Measurements from ENCODE around the gene SPIRE2. TPM values are rescaled to one million over a fixed set of nuclear protein-coding genes. Genes with fewer than 3 reads are reported as not detected.

The SPIRE2 gene
- 7.6 and 11.8 TPM in 2 replicates for total RNA-seq (2014; rRNA removed; shearing (Covaris generic))

GRCh38 chr16:89828199-89828869 lies at the start of gene SPIRE2:
TSS of gene SPIRE2 (plus strand) at chr16:89828475. CDS start at chr16:89828551, 76 bp downstream.

GRCh38 chr16:89873109-89873971 lies 45.1 kb downstream of the SPIRE2 start, which contains the start of gene TCF25:
TSS of gene TCF25 (plus strand) at chr16:89873592. CDS start at chr16:89873668, 76 bp downstream.

GRCh38 chr16:89918453-89919347 lies 90.4 kb downstream of the SPIRE2 start, which contains the start of gene MC1R:
TSS of gene MC1R (plus strand) at chr16:89918862. CDS start at chr16:89919259, 397 bp downstream.

Other genes starting within 250 kb of the SPIRE2 start
- gene DPEP1, start 214.8 kb upstream of the SPIRE2 start, total RNA-seq (2014; rRNA removed; shearing (Covaris generic)), result 0.60 TPM in 1 of 2 replicates, not detected in the other
- gene CHMP1A, start 170.8 kb upstream of the SPIRE2 start, total RNA-seq (2014; rRNA removed; shearing (Covaris generic)), result 78.3 and 85.8 TPM in 2 replicates
- 5.4 and 6.3 TPM in 2 replicates for gene SPATA33, start 170.6 kb upstream of the SPIRE2 start, total RNA-seq (2014; rRNA removed; shearing (Covaris generic))
- gene CDK10, start 141.8 kb upstream of the SPIRE2 start, total RNA-seq (2014; rRNA removed; shearing (Covaris generic)), result 57.1 and 66.7 TPM in 2 replicates
- gene SPATA2L, start 126.8 kb upstream of the SPIRE2 start, total RNA-seq (2014; rRNA removed; shearing (Covaris generic)), result 22.8 and 23.0 TPM in 2 replicates
- gene VPS9D1, start 107.6 kb upstream of the SPIRE2 start, total RNA-seq (2014; rRNA removed; shearing (Covaris generic)), result 12.2 and 15.2 TPM in 2 replicates
- 33.5 and 36.4 TPM in 2 replicates for gene ZNF276, start 106.9 kb upstream of the SPIRE2 start, total RNA-seq (2014; rRNA removed; shearing (Covaris generic))
- gene FANCA, start 11.8 kb upstream of the SPIRE2 start, total RNA-seq (2014; rRNA removed; shearing (Covaris generic)), result 52.9 and 57.0 TPM in 2 replicates
- 98.2 and 113 TPM in 2 replicates for gene TCF25, start 45.1 kb downstream of the SPIRE2 start, total RNA-seq (2014; rRNA removed; shearing (Covaris generic))
- gene MC1R, start 90.4 kb downstream of the SPIRE2 start, total RNA-seq (2014; rRNA removed; shearing (Covaris generic)), result 12.2 and 13.8 TPM in 2 replicates
- gene TUBB3, start 94.9 kb downstream of the SPIRE2 start, total RNA-seq (2014; rRNA removed; shearing (Covaris generic)), result 283 and 284 TPM in 2 replicates
- 107 and 111 TPM in 2 replicates for gene DEF8, start 120.3 kb downstream of the SPIRE2 start, total RNA-seq (2014; rRNA removed; shearing (Covaris generic))
- gene DBNDD1, start 191.0 kb downstream of the SPIRE2 start, total RNA-seq (2014; rRNA removed; shearing (Covaris generic)), result 8.2 and 10.7 TPM in 2 replicates
- 0.05 TPM in 1 of 2 replicates, not detected in the other for gene PRDM7, start 248.9 kb downstream of the SPIRE2 start, total RNA-seq (2014; rRNA removed; shearing (Covaris generic))

Data from A375 (cell line).